ENCODE results near the gene CTNNA2.

CTNNA2 gene

GRCh38 chr2:80473069-80473468 lies 960.2 kb downstream of the CTNNA2 start:
- no peaks in the 10 kb centered on the region for H3K27me3 ChIP-seq (ENCODE audit: control insufficient read depth, insufficient read depth, low read length)
- no peak overlapping the region for H3K9ac ChIP-seq (ENCODE audit: low read length)
- no peaks in the 10 kb centered on the region for H3K36me3 ChIP-seq (ENCODE audit: control insufficient read depth, insufficient read depth, low read length)
- no peak overlapping the region for H3K4me3 ChIP-seq (ENCODE audit: low read depth, low read length)
- H3K9me3 ChIP-seq (ENCODE audit: control insufficient read depth, insufficient read depth, low read depth, low read length) = no peaks in the 10 kb centered on the region
- no peaks in the 10 kb centered on the region for H3K4me1 ChIP-seq (ENCODE audit: control insufficient read depth, insufficient read depth, low read length)
- H3K27ac ChIP-seq (ENCODE audit: low read depth, low read length) = no peak overlapping the region

- Histone ChIP-seq H3K27me3 (ENCODE audit: control insufficient read depth, insufficient read depth, low read length) (no peaks in the 10 kb centered on the region), H3K27ac (ENCODE audit: low read depth, low read length) (no peak overlapping the region), H3K4me1 (ENCODE audit: control insufficient read depth, insufficient read depth, low read length) (no peaks in the 10 kb centered on the region), H3K9ac (ENCODE audit: low read length) (no peak overlapping the region), H3K36me3 (ENCODE audit: control insufficient read depth, insufficient read depth, low read length) (no peaks in the 10 kb centered on the region), H3K4me3 (ENCODE audit: low read depth, low read length) (no peak overlapping the region), H3K9me3 (ENCODE audit: control insufficient read depth, insufficient read depth, low read depth, low read length) (no peaks in the 10 kb centered on the region)
These were observed 960.9 kb downstream of the CTNNA2 start for GRCh38 chr2:80473796-80474195.

- Histone ChIP-seq H3K4me1 (ENCODE audit: control insufficient read depth, insufficient read depth, low read length) (no peaks in the 10 kb centered on the region), H3K9me3 (ENCODE audit: control insufficient read depth, insufficient read depth, low read depth, low read length) (no peaks in the 10 kb centered on the region), H3K36me3 (ENCODE audit: control insufficient read depth, insufficient read depth, low read length) (no peaks in the 10 kb centered on the region), H3K27me3 (ENCODE audit: control insufficient read depth, insufficient read depth, low read length) (no peaks in the 10 kb centered on the region), H3K27ac (ENCODE audit: low read depth, low read length) (no peak overlapping the region), H3K9ac (ENCODE audit: low read length) (no peak overlapping the region), H3K4me3 (ENCODE audit: low read depth, low read length) (no peak overlapping the region)
These were observed 963.1 kb downstream of the CTNNA2 start for GRCh38 chr2:80475970-80476369.

DNA sequence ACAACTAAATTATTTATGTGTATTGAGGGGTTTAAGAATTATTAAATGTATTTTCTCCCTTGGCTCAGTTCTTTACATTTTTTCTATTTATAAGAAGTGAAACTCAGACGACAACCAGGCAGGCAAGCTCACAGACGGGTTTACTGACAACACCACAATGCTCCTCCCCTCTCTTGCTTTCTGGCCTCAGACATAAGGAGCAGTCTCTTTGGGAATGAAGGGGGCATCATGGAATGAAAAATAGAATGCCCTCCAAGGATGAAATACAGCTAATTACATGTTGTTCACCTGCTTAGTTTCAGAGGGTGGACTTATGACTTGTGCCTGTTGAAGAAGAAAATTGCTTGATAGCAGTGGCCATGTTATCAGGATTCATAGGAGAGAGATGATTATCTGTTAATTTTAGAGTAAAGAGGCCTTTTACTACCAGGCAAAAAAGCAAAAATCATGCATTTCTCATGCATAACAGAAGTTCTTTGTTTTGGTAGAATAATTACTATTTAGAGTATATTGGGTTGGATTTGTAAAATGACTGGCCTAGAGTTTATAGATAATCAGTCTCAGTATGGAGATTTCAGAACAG lies 963.8 kb downstream of the CTNNA2 start:
- H3K9me3 ChIP-seq (ENCODE audit: control insufficient read depth, insufficient read depth, low read depth, low read length) = no peaks in the 10 kb centered on the region
- H3K9ac ChIP-seq (ENCODE audit: low read length) = no peak overlapping the region
- no peak overlapping the region for H3K4me3 ChIP-seq (ENCODE audit: low read depth, low read length)
- H3K27ac ChIP-seq (ENCODE audit: low read depth, low read length) = no peak overlapping the region
- no peaks in the 10 kb centered on the region for H3K27me3 ChIP-seq (ENCODE audit: control insufficient read depth, insufficient read depth, low read length)
- no peaks in the 10 kb centered on the region for H3K4me1 ChIP-seq (ENCODE audit: control insufficient read depth, insufficient read depth, low read length)
- no peaks in the 10 kb centered on the region for H3K36me3 ChIP-seq (ENCODE audit: control insufficient read depth, insufficient read depth, low read length)

- Histone ChIP-seq H3K9me3 (ENCODE audit: control insufficient read depth, insufficient read depth, low read depth, low read length) (no peaks in the 10 kb centered on the region), H3K4me3 (ENCODE audit: low read depth, low read length) (no peak overlapping the region), H3K9ac (ENCODE audit: low read length) (no peak overlapping the region), H3K4me1 (ENCODE audit: control insufficient read depth, insufficient read depth, low read length) (no peaks in the 10 kb centered on the region), H3K27ac (ENCODE audit: low read depth, low read length) (no peak overlapping the region), H3K27me3 (ENCODE audit: control insufficient read depth, insufficient read depth, low read length) (no peaks in the 10 kb centered on the region), H3K36me3 (ENCODE audit: control insufficient read depth, insufficient read depth, low read length) (no peaks in the 10 kb centered on the region)
These were observed 969.4 kb downstream of the CTNNA2 start for GRCh38 chr2:80482276-80482675.

DNA sequence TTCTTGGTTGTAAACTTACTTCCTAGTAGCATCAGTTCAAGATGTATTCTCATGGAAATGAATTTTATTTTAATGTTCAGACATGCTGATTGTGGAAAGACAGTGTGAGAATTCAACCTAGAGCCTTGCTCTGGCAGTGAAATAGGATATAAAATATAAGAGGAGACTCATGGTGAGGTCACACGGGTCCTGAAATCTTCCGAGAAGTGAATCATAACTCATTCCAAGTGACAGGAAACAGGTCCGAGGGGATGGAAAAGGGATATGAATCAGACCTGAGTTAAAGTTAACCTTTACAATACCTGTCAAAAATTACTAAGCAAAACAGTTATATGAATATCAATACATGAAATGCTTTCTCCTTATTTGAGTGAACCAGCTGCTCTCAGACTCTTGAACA lies 976.9 kb downstream of the CTNNA2 start:
- H3K4me1 ChIP-seq (ENCODE audit: control insufficient read depth, insufficient read depth, low read length) = no peaks in the 10 kb centered on the region
- no peaks in the 10 kb centered on the region for H3K36me3 ChIP-seq (ENCODE audit: control insufficient read depth, insufficient read depth, low read length)
- no peak overlapping the region for H3K9ac ChIP-seq (ENCODE audit: low read length)
- no peaks in the 10 kb centered on the region for H3K27me3 ChIP-seq (ENCODE audit: control insufficient read depth, insufficient read depth, low read length)
- no peak overlapping the region for H3K4me3 ChIP-seq (ENCODE audit: low read depth, low read length)
- no peaks in the 10 kb centered on the region for H3K9me3 ChIP-seq (ENCODE audit: control insufficient read depth, insufficient read depth, low read depth, low read length)
- no peak overlapping the region for H3K27ac ChIP-seq (ENCODE audit: low read depth, low read length)

GRCh38 chr2:80490964-80491363 lies 978.1 kb downstream of the CTNNA2 start:
- Histone ChIP-seq H3K4me1 (ENCODE audit: control insufficient read depth, insufficient read depth, low read length) (no peaks in the 10 kb centered on the region), H3K36me3 (ENCODE audit: control insufficient read depth, insufficient read depth, low read length) (no peaks in the 10 kb centered on the region), H3K27ac (ENCODE audit: low read depth, low read length) (no peak overlapping the region)

GRCh38 chr2:80496346-80496745 lies 983.5 kb downstream of the CTNNA2 start:
- Histone ChIP-seq H3K27me3 (ENCODE audit: control insufficient read depth, insufficient read depth, low read length) (no peaks in the 10 kb centered on the region; the same call in 1 of the 2 replicates), H3K4me3 (ENCODE audit: low read depth, low read length) (no peak overlapping the region), H3K4me1 (ENCODE audit: control insufficient read depth, insufficient read depth, low read length) (no peaks in the 10 kb centered on the region), H3K9me3 (ENCODE audit: control insufficient read depth, insufficient read depth, low read depth, low read length) (no peaks in the 10 kb centered on the region), H3K9ac (ENCODE audit: low read length) (no peak overlapping the region), H3K27ac (ENCODE audit: low read depth, low read length) (no peak overlapping the region), H3K36me3 (ENCODE audit: control insufficient read depth, insufficient read depth, low read length) (no peaks in the 10 kb centered on the region)

More at GRCh38 chr2:80490964-80491363, 978.1 kb downstream of the CTNNA2 start:
- no peaks in the 10 kb centered on the region for H3K9me3 ChIP-seq (ENCODE audit: control insufficient read depth, insufficient read depth, low read depth, low read length)
- H3K4me3 ChIP-seq (ENCODE audit: low read depth, low read length) = no peak overlapping the region
- H3K27me3 ChIP-seq (ENCODE audit: control insufficient read depth, insufficient read depth, low read length) = no peaks in the 10 kb centered on the region
- H3K9ac ChIP-seq (ENCODE audit: low read length) = no peak overlapping the region

GRCh38 chr2:80496775-80497174 lies 983.9 kb downstream of the CTNNA2 start:
- Histone ChIP-seq H3K9me3 (ENCODE audit: control insufficient read depth, insufficient read depth, low read depth, low read length) (no peaks in the 10 kb centered on the region), H3K4me1 (ENCODE audit: control insufficient read depth, insufficient read depth, low read length) (no peaks in the 10 kb centered on the region), H3K27me3 (ENCODE audit: control insufficient read depth, insufficient read depth, low read length) (no peaks in the 10 kb centered on the region; the same call in 1 of the 2 replicates), H3K36me3 (ENCODE audit: control insufficient read depth, insufficient read depth, low read length) (no peaks in the 10 kb centered on the region), H3K4me3 (ENCODE audit: low read depth, low read length) (no peak overlapping the region), H3K9ac (ENCODE audit: low read length) (no peak overlapping the region), H3K27ac (ENCODE audit: low read depth, low read length) (no peak overlapping the region)

GRCh38 chr2:80499095-80499494 lies 986.2 kb downstream of the CTNNA2 start:
- Histone ChIP-seq H3K27me3 (ENCODE audit: control insufficient read depth, insufficient read depth, low read length) (no peaks in the 10 kb centered on the region; the same call in 1 of the 2 replicates), H3K36me3 (ENCODE audit: control insufficient read depth, insufficient read depth, low read length) (no peaks in the 10 kb centered on the region), H3K27ac (ENCODE audit: low read depth, low read length) (no peak overlapping the region), H3K9ac (ENCODE audit: low read length) (no peak overlapping the region), H3K4me1 (ENCODE audit: control insufficient read depth, insufficient read depth, low read length) (no peaks in the 10 kb centered on the region), H3K4me3 (ENCODE audit: low read depth, low read length) (no peak overlapping the region), H3K9me3 (ENCODE audit: control insufficient read depth, insufficient read depth, low read depth, low read length) (no peaks in the 10 kb centered on the region)

- Histone ChIP-seq H3K4me1 (ENCODE audit: control insufficient read depth, insufficient read depth, low read length) (no peaks in the 10 kb centered on the region), H3K9me3 (ENCODE audit: control insufficient read depth, insufficient read depth, low read depth, low read length) (no peaks in the 10 kb centered on the region), H3K27me3 (ENCODE audit: control insufficient read depth, insufficient read depth, low read length) (no peaks in the 10 kb centered on the region; the same call in 1 of the 2 replicates), H3K27ac (ENCODE audit: low read depth, low read length) (no peak overlapping the region), H3K36me3 (ENCODE audit: control insufficient read depth, insufficient read depth, low read length) (no peaks in the 10 kb centered on the region), H3K9ac (ENCODE audit: low read length) (no peak overlapping the region), H3K4me3 (ENCODE audit: low read depth, low read length) (no peak overlapping the region)
These were observed 989.2 kb downstream of the CTNNA2 start for GRCh38 chr2:80501874-80502624.

Data from HUES6 (cell line).